CD4-positive, alpha-beta T cell (primary cell): ENCODE measurements around the gene ADGRD1. TPM values are rescaled to one million over a fixed set of nuclear protein-coding genes. Genes with fewer than 3 reads are reported as not detected.

ENCODE experiments used
- ATAC-seq: fragments of 200-7000 bp; cut with Tn5 transposase; one replicate; pipeline ENCODE4 v1.10.0; 2022; ENCODE audit warnings: mild to moderate bottlenecking; ENCODE audit not compliant: poor library complexity
- CTCF ChIA-PET: fragments of 350-600 bp; sonication (Branson Sonifier 250); formaldehyde crosslinking; loops from one replicate; lab custom pipeline; 2021; ENCODE audit warnings: antibody characterized with exemption, inconsistent platforms; lab: Charles Lee
- POLR2A ChIA-PET: fragments of 350-600 bp; sonication (Branson Sonifier 250); formaldehyde crosslinking; loops from one replicate; lab custom pipeline; 2021; ENCODE audit warnings: antibody characterized with exemption, inconsistent platforms; lab: Charles Lee
- DNase-seq, 14 experiments: peaks; one replicate each; pipeline ENCODE4 v3.0.0-alpha.2; 2013 to 2020; ENCODE audit warnings: mixed read lengths in 2 of 14
- H3K27ac ChIP-seq, 2 donors: one replicate each; pipeline versions ENCODE4 v1.5.1 to v1.7.0; 2013; ENCODE audit warnings: low read length in 2 of 2, low read depth in 1 of 2, mild to moderate bottlenecking in 1 of 2
- H3K27me3 ChIP-seq, 2 experiments: 1 replicate in 1 of 2; 2 replicates in 1 of 2; pipeline versions ENCODE4 v1.6.1 to v1.7.0; 2013; ENCODE audit warnings: low read length in 2 of 2, control low read depth in 1 of 2, mild to moderate bottlenecking in 1 of 2, moderate library complexity in 1 of 2; ENCODE audit not compliant: insufficient read depth in 2 of 2, control insufficient read depth in 1 of 2
- H3K36me3 ChIP-seq: one replicate; pipeline ENCODE4 v1.6.1; 2013; ENCODE audit warnings: low read length, control low read depth; ENCODE audit not compliant: insufficient read depth
- H3K4me1 ChIP-seq: one replicate; pipeline ENCODE4 v1.6.1; 2013; ENCODE audit warnings: low read length, control low read depth; ENCODE audit not compliant: insufficient read depth
- H3K4me3 ChIP-seq: one replicate; pipeline ENCODE4 v1.5.1; 2013; ENCODE audit warnings: mild to moderate bottlenecking, low read length, moderate library complexity
- H3K9me3 ChIP-seq, 2 experiments: 1 replicate in 1 of 2; 2 replicates in 1 of 2; pipeline versions ENCODE4 v1.6.1 to v1.7.0; 2013; ENCODE audit warnings: low read length in 2 of 2, mild to moderate bottlenecking in 2 of 2, control low read depth in 1 of 2, moderate library complexity in 1 of 2; ENCODE audit not compliant: control insufficient read depth in 1 of 2, insufficient read depth in 1 of 2
- H3K27ac Mint-ChIP-seq: one replicate; pipeline ENCODE4 v1.8.0; 2020; ENCODE audit warnings: mixed read lengths
- H3K27me3 Mint-ChIP-seq: one replicate; pipeline ENCODE4 v1.8.0; 2021; ENCODE audit warnings: mixed read lengths
- H3K36me3 Mint-ChIP-seq: one replicate; pipeline ENCODE4 v1.8.0; 2021; ENCODE audit warnings: low read depth, mixed read lengths
- H3K4me1 Mint-ChIP-seq: one replicate; pipeline ENCODE4 v1.8.0; 2021; ENCODE audit warnings: low read depth, mixed read lengths
- H3K4me3 Mint-ChIP-seq: one replicate; pipeline ENCODE4 v1.8.0; 2020; ENCODE audit warnings: mild to moderate bottlenecking, mixed read lengths
- H3K9me3 Mint-ChIP-seq: one replicate; pipeline ENCODE4 v1.8.0; 2020; ENCODE audit warnings: mixed read lengths
- intact Hi-C, 2 experiments: fragments of 100-400 bp; cut with DNase I in 1 of 2; cut with micrococcal nuclease in 1 of 2; formaldehyde crosslinking; loops; one replicate each; pipeline versions ENCODE4 v1.15.1 to v1.9.0; 2023 to 2025; cut with DNase I, micrococcal nuclease
- total RNA-seq, 174 experiments: library from RNA in 2 of 174; stranded (reverse) in 2 of 174; gene quantifications; one replicate each; pipeline ENCODE4 v1.2.3 and lab custom pipeline; 2021 to 2026
- TF ChIP-seq, protein P1 (sequence below): fragments of 200-600 bp; IDR thresholded peaks from one replicate; pipeline ENCODE4 v1.8.0; 2022; ENCODE audit warnings: antibody characterized with exemption, mild to moderate bottlenecking

The ADGRD1 gene
- total RNA-seq, 2 experiments from 2014 or later: 0.22 TPM; not detected in 1

GRCh38 chr12:131146173-131146675 lies 192.5 kb downstream of the ADGRD1 start:
- intact Hi-C loops: no loop called here
- H3K9me3 ChIP-seq: no peaks in the 10 kb centered on the region
- no peaks in the 10 kb centered on the region for H3K36me3 Mint-ChIP-seq
- DNase-seq (no peak), ATAC-seq (no peak)
- ChIA-PET CTCF (no interaction called here), POLR2A (no interaction called here)
- H3K9me3 Mint-ChIP-seq: no peaks in the 10 kb centered on the region
- peaks cover 17% of the 10 kb centered on the region for H3K27me3 Mint-ChIP-seq
- TF ChIP-seq, protein P1, sequence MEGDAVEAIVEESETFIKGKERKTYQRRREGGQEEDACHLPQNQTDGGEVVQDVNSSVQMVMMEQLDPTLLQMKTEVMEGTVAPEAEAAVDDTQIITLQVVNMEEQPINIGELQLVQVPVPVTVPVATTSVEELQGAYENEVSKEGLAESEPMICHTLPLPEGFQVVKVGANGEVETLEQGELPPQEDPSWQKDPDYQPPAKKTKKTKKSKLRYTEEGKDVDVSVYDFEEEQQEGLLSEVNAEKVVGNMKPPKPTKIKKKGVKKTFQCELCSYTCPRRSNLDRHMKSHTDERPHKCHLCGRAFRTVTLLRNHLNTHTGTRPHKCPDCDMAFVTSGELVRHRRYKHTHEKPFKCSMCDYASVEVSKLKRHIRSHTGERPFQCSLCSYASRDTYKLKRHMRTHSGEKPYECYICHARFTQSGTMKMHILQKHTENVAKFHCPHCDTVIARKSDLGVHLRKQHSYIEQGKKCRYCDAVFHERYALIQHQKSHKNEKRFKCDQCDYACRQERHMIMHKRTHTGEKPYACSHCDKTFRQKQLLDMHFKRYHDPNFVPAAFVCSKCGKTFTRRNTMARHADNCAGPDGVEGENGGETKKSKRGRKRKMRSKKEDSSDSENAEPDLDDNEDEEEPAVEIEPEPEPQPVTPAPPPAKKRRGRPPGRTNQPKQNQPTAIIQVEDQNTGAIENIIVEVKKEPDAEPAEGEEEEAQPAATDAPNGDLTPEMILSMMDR: no peak
- H3K4me1 Mint-ChIP-seq: no peaks in the 10 kb centered on the region
- H3K27ac ChIP-seq: no peak overlapping the region
- H3K4me1 ChIP-seq: no peaks in the 10 kb centered on the region
- peaks cover 0 to 3% of the 10 kb centered on the region in 2 experiments for H3K27me3 ChIP-seq
- H3K27ac Mint-ChIP-seq: no peak overlapping the region
- H3K4me3 ChIP-seq: no peak overlapping the region
- no peak overlapping the region for H3K4me3 Mint-ChIP-seq
- H3K36me3 ChIP-seq: no peaks in the 10 kb centered on the region

DNA sequence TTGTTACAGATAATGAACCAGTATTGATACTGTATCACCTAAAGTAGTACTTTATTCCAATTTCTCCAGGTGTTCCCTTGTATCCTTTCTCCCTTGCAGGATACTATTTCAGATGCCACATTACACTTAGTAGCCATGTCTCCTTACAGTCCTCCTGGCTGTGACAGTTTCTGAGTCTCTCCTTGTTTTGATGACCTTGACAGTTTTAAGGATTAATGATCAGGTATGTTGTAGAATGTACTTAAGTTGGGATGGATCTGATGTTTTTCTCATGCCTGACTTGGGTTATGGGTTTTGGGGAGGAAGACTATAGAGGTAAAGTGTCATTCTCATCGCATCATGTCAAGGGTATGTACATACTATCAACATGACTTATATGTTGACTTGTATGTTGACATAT lies 193.6 kb downstream of the ADGRD1 start:
- no peaks in the 10 kb centered on the region for H3K4me1 ChIP-seq
- Mint-ChIP-seq H3K27me3 (peaks cover 21% of the 10 kb centered on the region), H3K4me3 (no peak overlapping the region), H3K4me1 (no peaks in the 10 kb centered on the region), H3K27ac (no peak overlapping the region), H3K36me3 (no peaks in the 10 kb centered on the region), H3K9me3 (no peaks in the 10 kb centered on the region)
- no peak overlapping the region for H3K27ac ChIP-seq
- DNase-seq (no peak), ATAC-seq (no peak)
- H3K36me3 ChIP-seq: no peaks in the 10 kb centered on the region
- H3K4me3 ChIP-seq: no peak overlapping the region
- ChIA-PET POLR2A (no interaction called here), CTCF (no interaction called here)
- TF ChIP-seq, protein P1: no peak
- intact Hi-C loops: no loop called here
- no peaks in the 10 kb centered on the region for H3K27me3 ChIP-seq
- H3K9me3 ChIP-seq: no peaks in the 10 kb centered on the region

GRCh38 chr12:131147894-131148293 lies 194.2 kb downstream of the ADGRD1 start:
- Mint-ChIP-seq H3K4me3 (no peak overlapping the region), H3K36me3 (no peaks in the 10 kb centered on the region), H3K27me3 (peaks cover 26% of the 10 kb centered on the region), H3K27ac (no peak overlapping the region), H3K4me1 (no peaks in the 10 kb centered on the region), H3K9me3 (no peaks in the 10 kb centered on the region)
- H3K9me3 ChIP-seq: no peaks in the 10 kb centered on the region
- intact Hi-C loops: no loop called here
- DNase-seq (no peak), ATAC-seq (no peak)
- TF ChIP-seq, protein P1: no peak
- ChIA-PET CTCF (no interaction called here), POLR2A (no interaction called here)
- H3K27ac ChIP-seq: no peak overlapping the region
- no peak overlapping the region for H3K4me3 ChIP-seq
- H3K36me3 ChIP-seq: no peaks in the 10 kb centered on the region
- H3K27me3 ChIP-seq: no peaks in the 10 kb centered on the region
- no peaks in the 10 kb centered on the region for H3K4me1 ChIP-seq
